Smooth muscle cell (in vitro differentiated cells): ENCODE measurements around the gene RPS24. TPM values are rescaled to one million over a fixed set of nuclear protein-coding genes. Genes with fewer than 3 reads are reported as not detected.

Experiments
- DNase-seq: peaks from one replicate; lab custom pipeline; 2025; ENCODE audit not compliant: unreplicated experiment; lab: John Stamatoyannopoulos, UW
- H2AFZ ChIP-seq: fragments of 200-600 bp; sonication (generic); 2 replicates; pipeline ENCODE4 v1.6.0; 2016; ENCODE audit warnings: antibody characterized with exemption, low read depth, mild to moderate bottlenecking
- H3F3A ChIP-seq: fragments of 200-600 bp; sonication (generic); 2 replicates; pipeline ENCODE4 v1.6.0; 2017; ENCODE audit warnings: antibody characterized with exemption, low read depth
- H3K27ac ChIP-seq: fragments of 200-600 bp; sonication (generic); 2 replicates; pipeline ENCODE4 v1.5.1; 2016; ENCODE audit warnings: low read depth, mild to moderate bottlenecking
- H3K27me3 ChIP-seq: fragments of 200-600 bp; sonication (generic); 2 replicates; pipeline ENCODE4 v1.6.1; 2016; ENCODE audit warnings: low read depth, mild to moderate bottlenecking
- H3K36me3 ChIP-seq: fragments of 200-600 bp; sonication (generic); 2 replicates; pipeline ENCODE4 v1.5.1; 2016; ENCODE audit warnings: low read depth
- H3K4me1 ChIP-seq: fragments of 200-600 bp; sonication (generic); 2 replicates; pipeline ENCODE4 v1.5.1; 2016; ENCODE audit warnings: low read depth
- H3K4me2 ChIP-seq: fragments of 200-600 bp; sonication (generic); 2 replicates; pipeline ENCODE4 v1.6.0; 2016; ENCODE audit warnings: mild to moderate bottlenecking
- H3K4me3 ChIP-seq: fragments of 200-600 bp; sonication (generic); 2 replicates; pipeline ENCODE4 v1.5.1; 2016; ENCODE audit warnings: mild to moderate bottlenecking
- H3K79me2 ChIP-seq: fragments of 200-600 bp; sonication (generic); 2 replicates; pipeline ENCODE4 v1.6.0; 2016; ENCODE audit warnings: low read depth, mild to moderate bottlenecking
- H3K9ac ChIP-seq: fragments of 200-600 bp; sonication (generic); 2 replicates; pipeline ENCODE4 v1.6.0; 2016; ENCODE audit warnings: low read depth
- H3K9me3 ChIP-seq: fragments of 200-600 bp; sonication (generic); replicated peaks from 2 replicates; pipeline ENCODE4 v1.5.1; 2016; ENCODE audit warnings: low read depth
- H4K20me1 ChIP-seq: fragments of 200-600 bp; sonication (generic); 2 replicates; pipeline ENCODE4 v1.6.0; 2016; ENCODE audit warnings: low read depth
- whole genome bisulfite sequencing: methylation state at CpG from one replicate; pipeline ENCODE4 v1.1.7; 2016; ENCODE audit warnings: low lambda C conversion rate; 5-methylcytosine and 5-hydroxymethylcytosine counted together
- polyA plus RNA-seq: library from polyadenylated mRNA; unstranded; fragments of >200 nt; fragmentation: Nextera tagmentation; extraction: Ambion mirVana; gene quantifications from 2 replicates; pipeline ENCODE4 v1.2.1, GENCODE V29; 2016
- total RNA-seq: library from RNA; depleted of rRNA; stranded (reverse); fragments of >200 nt; gene quantifications from 2 replicates; pipeline ENCODE4 v1.2.3, GENCODE V29; 2014
- TF ChIP-seq, protein P1 (sequence below): fragments of 200-600 bp; sonication (generic); IDR thresholded peaks from 2 replicates; pipeline ENCODE4 v1.5.1; 2017; ENCODE audit warnings: borderline replicate concordance, mild to moderate bottlenecking, antibody characterized with exemption; ENCODE audit not compliant: insufficient read depth, poor library complexity, severe bottlenecking

The RPS24 gene
- total and polyA plus RNA-seq, 2 experiments from 2014 or later, result 407 to 2,109 TPM

DNA sequence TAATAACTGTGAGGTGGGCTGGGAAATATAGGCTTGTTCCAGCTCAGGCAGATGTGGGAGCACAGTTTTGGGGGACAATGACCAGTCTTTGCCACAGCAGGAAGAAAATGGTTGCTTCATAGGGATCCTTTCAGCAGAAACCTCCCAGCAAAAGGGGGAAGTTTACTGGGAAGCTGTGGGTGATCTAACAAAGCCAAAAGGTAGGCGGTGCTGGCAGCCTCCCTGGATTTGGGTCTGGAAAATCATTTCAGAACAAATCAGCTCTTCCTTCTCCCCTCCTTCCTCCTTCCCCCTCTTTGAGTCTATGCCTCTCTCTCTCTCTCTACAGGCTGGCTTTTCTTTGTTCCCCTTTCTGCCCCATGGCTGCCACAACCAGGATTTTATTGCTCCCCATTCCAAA, 16.2 kb downstream of the RPS24 start:
- Histone ChIP-seq H3F3A (no peaks in the 10 kb centered on the region), H3K36me3 (no peaks in the 10 kb centered on the region), H4K20me1 (no peaks in the 10 kb centered on the region), H3K4me1 (peaks cover 5% of the 10 kb centered on the region), H2AFZ (no peak overlapping the region), H3K9me3 (no peaks in the 10 kb centered on the region), H3K9ac (no peak overlapping the region), H3K4me2 (no peak overlapping the region), H3K79me2 (no peaks in the 10 kb centered on the region), H3K27ac (no peak overlapping the region), H3K27me3 (no peaks in the 10 kb centered on the region), H3K4me3 (no peak overlapping the region)
- WGBS, result 92% methylated on average over 1 of the region's 1 CpG
- DNase-seq, result no peak
- TF ChIP-seq, protein P1, sequence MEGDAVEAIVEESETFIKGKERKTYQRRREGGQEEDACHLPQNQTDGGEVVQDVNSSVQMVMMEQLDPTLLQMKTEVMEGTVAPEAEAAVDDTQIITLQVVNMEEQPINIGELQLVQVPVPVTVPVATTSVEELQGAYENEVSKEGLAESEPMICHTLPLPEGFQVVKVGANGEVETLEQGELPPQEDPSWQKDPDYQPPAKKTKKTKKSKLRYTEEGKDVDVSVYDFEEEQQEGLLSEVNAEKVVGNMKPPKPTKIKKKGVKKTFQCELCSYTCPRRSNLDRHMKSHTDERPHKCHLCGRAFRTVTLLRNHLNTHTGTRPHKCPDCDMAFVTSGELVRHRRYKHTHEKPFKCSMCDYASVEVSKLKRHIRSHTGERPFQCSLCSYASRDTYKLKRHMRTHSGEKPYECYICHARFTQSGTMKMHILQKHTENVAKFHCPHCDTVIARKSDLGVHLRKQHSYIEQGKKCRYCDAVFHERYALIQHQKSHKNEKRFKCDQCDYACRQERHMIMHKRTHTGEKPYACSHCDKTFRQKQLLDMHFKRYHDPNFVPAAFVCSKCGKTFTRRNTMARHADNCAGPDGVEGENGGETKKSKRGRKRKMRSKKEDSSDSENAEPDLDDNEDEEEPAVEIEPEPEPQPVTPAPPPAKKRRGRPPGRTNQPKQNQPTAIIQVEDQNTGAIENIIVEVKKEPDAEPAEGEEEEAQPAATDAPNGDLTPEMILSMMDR, result no peak

DNA sequence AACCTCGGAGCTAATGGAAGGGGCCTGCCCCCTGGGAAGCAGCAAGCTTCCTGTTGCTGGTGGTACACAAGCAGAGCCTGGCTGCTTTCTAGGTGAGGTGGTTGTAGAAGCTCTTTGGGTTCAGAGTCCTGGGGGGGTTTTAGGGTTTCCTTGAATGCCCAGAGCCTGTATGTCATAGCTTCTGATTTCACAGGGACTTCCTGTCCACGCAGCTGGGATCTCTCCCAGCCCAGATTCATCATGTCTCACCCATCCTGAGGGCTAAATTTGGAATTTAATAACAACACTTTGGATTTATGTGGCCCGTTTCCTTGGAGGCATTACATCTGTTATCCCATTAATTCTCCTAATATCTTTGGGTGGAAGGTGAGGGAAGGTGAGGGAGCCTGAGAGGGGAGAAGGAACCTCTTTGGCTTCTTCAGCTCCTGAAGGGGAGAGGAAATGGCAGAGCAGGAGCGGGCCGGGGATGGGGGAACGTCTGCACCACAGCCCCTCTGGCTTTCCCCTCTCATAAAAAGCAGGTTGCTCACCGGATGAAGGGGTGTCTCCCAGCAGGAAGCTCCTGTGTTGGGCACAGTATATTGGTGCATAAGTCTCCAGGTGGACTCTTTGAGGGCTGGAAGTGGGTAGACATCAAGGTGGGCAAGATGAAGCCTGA, 19.7 kb downstream of the RPS24 start:
- Histone ChIP-seq H3K9me3 (no peaks in the 10 kb centered on the region), H3K27me3 (no peaks in the 10 kb centered on the region), H2AFZ (no peak overlapping the region), H4K20me1 (no peaks in the 10 kb centered on the region), H3K79me2 (no peaks in the 10 kb centered on the region), H3K27ac (no peak overlapping the region), H3K4me1 (no peaks in the 10 kb centered on the region), H3K36me3 (no peaks in the 10 kb centered on the region), H3K9ac (no peak overlapping the region), H3K4me2 (peak overlapping the region; percentile 44), H3K4me3 (no peak overlapping the region), H3F3A (no peaks in the 10 kb centered on the region)
- DNase-seq, result no peak
- TF ChIP-seq, protein P1, result no peak
- 81% methylated on average over 7 of the region's 7 CpGs for WGBS

DNA sequence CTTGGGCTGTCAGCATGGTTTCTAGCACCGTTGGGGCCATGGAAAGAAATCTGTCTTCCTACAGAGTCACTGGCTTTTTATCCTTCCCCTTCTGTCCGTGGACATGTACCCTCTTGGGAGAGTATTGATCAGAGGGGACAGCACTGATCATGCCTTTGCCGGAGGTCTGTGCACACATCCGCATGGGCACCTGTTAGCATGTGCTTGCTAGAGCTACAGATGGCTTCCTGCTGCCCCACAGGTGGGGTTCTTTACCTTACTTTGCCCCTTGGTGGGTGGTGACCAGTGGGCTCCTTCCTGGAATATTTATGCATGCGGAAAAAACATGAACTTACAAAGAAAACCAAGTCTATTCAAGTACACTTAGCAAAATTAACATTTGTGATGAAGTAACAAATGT, 24.9 kb downstream of the RPS24 start:
- DNase-seq, result no peak
- Histone ChIP-seq H3K4me1 (no peaks in the 10 kb centered on the region), H3K27me3 (no peaks in the 10 kb centered on the region), H3K4me3 (no peak overlapping the region), H3K79me2 (no peaks in the 10 kb centered on the region), H3K36me3 (no peaks in the 10 kb centered on the region), H2AFZ (no peak overlapping the region), H4K20me1 (no peaks in the 10 kb centered on the region), H3K27ac (no peak overlapping the region), H3F3A (no peaks in the 10 kb centered on the region), H3K9me3 (no peaks in the 10 kb centered on the region), H3K9ac (no peak overlapping the region), H3K4me2 (no peak overlapping the region)
- WGBS, result 87% methylated on average over 5 of the region's 5 CpGs
- TF ChIP-seq, protein P1, result no peak
